CD4-positive, alpha-beta T cell treated with Interleukin-4 for 4 hours (primary cell): ENCODE data around the gene FCN1.

Experiments
- DNase-seq: peaks from one replicate; pipeline ENCODE4 v3.0.0-alpha.2; 2020

FCN1 gene

GRCh38 chr9:134936346-134937163 lies 18.8 kb upstream of the FCN1 start:
- DNase-seq, result peak; percentile 30

GRCh38 chr9:134935701-134936345 lies 18.1 kb upstream of the FCN1 start:
- DNase-seq, result no peak

GRCh38 chr9:134935056-134935640 lies 17.4 kb upstream of the FCN1 start:
- DNase-seq, result no peak

- DNase-seq, result no peak
Measured at GRCh38 chr9:134933076-134933659, 15.5 kb upstream of the FCN1 start.

DNA sequence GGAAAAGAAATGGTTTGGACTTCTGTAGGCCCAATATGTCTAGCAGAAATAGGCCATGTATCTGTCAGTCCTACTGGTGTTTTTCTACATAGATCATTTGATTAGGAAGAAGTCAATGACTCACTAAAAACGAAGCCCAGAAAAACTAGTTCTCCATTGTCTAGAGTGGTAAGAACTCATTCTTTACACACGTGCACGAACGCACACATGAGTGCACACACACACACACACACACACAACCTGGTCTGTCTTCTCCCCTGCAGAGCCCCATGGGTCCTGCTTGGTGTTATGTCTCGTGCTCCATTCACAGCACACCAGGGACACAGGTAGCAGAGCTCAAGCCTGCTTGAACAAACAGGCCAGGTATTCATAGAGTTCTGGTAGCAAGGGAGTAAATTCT lies 14.9 kb upstream of the FCN1 start:
- DNase-seq, result no peak

GRCh38 chr9:134932171-134932570 lies 14.5 kb upstream of the FCN1 start:
- DNase-seq, result no peak

DNA sequence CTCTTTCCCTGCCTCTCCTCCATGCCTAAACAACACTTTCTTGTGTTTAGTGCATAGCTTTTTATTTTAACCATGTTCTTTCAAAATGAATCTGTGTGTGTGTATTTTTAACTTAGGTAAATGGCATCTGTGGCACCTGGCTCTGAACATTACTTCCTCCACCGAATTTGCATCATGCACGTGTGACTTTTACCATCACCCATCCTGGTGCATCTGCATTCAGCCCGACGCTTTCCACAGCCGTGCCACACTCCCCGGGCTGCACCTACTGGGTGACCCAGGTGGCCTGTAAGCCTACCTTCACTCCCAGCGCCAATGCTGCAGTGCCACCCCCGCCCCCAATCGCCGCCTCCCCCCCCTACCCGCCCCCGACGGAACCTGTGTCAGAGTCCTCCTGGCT lies 12.7 kb upstream of the FCN1 start:
- no peak for DNase-seq

GRCh38 chr9:134929193-134930158 lies 11.8 kb upstream of the FCN1 start:
- peak; percentile 11 for DNase-seq

DNA sequence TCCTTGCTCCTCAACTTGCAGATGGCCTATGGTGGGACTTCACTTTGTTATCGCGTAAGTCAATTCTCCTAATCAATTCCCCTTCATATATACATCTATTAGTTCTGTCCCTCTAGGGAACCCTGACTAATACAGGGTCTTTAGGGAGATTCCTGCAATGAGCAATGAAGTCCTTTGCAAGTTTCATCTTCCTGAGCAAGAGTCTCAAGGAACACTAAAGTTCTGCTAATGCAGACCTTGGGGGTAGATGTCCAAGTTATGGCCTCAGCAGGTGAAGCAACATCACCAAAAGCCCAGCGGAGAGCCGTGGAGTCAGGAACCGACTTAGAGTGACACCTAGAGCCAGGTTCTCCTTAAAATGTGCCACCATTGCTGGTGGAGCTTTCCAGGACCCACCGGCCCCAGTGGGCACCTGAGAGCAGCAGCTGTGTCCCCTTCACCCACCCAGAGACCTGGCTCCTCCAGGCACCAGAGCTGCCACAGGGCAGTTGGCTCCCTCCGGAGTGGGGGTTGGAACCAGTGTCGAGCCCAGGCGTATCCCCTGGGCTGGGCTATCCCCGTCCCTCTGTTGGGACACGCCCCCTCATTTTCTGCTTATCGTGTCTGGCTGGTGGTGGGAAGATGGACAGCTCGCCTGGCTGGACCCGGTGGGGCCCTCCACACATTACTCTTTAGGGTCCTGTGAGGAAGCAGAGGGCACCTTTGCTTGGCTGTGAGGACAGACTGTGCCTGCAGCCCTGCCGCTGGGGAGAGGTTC lies 10.9 kb upstream of the FCN1 start:
- DNase-seq, result no peak

GRCh38 chr9:134925011-134925511 lies 7.3 kb upstream of the FCN1 start:
- DNase-seq, result no peak

DNA sequence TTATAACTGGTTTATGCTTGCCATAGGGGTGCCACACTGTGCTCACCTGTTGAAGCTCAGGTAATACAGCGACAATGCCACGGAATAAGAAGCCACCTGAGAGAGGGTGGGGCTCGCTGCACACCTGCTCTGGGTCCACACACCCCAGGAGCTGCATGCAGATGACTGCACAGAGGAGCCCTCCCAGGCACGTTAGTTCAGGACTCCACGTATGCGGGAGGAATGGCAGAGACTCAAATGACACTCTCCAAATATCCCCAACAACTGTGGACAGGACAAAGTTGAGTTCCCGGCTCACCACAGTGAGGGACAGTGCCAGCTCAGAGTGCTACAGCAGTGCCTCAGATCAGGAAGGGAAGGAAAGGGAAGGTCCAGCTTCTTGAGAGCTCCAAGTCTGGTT lies 5.8 kb upstream of the FCN1 start:
- DNase-seq, result no peak

GRCh38 chr9:134922932-134923240 lies 5.2 kb upstream of the FCN1 start:
- DNase-seq, result no peak

GRCh38 chr9:134922066-134922931 lies 4.6 kb upstream of the FCN1 start:
- DNase-seq, result peak; percentile 7

- no peak for DNase-seq
Measured at GRCh38 chr9:134919303-134919702, 1.6 kb upstream of the FCN1 start.

DNA sequence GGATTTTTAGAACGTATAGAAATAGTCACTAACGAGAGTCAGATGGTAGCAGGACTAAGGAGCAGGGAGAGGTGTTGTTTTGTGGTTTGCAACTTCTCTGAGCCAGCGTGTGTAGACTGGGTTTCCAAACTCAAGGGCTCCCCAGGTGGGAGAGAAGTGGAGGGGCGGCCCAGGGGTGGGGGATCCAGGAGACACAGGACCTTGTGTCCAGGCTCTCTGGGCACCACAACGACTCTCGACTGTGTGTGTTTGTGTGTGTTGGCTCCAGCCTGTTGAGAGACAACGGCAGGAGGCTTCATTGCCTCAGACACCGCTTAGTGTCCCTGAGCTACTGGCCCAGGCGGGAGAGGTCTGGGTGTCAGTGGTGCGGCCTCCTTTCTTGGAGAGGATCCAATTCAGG lies 934 bp upstream of the FCN1 start:
- DNase-seq, result no peak

GRCh38 chr9:134916161-134916665 lies 1.5 kb downstream of the FCN1 start:
- DNase-seq, result no peak

DNA sequence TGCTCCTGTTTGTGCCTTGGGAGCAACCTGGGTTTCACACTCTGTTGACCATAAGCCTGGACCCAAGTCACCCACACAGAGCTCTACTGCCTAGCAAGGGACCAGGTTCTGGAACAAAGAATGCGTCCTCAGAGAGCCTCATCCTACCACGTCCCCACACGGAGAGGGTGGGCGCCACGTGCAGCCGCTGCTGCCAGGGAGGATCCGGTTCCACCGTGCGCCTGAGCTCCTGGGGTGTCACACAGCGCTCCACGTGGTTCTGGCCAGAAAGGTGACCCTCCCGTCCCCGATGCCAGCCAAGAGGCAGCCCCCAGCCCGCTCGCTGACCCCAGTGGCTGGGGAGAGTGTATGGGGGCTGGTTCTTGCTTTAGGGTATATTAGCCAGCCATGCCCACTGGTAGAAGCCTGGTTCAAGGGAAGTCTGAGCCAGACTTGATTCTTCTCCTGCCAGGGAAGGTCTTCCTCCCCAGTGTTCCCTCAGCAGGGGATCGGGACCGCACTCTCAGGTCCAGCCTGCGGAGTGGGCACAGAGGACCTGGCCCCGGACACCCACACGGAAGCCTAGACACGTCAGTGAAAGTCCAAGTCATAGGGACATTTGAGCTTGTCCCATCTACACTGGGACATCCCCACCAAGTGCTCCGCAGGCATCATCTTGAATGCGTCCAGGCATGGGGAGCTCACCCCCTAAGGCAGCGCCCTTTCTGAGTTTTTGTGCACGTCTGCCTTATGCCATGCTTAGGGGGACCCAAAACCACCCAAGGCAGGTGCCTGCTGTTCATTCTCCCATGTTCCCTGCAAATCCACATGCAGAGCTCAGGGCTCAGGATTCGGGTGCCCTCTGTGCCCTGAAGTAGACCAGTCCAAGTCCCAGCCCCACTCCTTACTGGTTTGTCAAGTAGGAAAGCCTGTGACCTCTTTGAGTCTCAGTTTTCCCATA lies 2.4 kb downstream of the FCN1 start:
- DNase-seq, result no peak

GRCh38 chr9:134914501-134914834 lies 3.2 kb downstream of the FCN1 start:
- DNase-seq, result no peak

DNA sequence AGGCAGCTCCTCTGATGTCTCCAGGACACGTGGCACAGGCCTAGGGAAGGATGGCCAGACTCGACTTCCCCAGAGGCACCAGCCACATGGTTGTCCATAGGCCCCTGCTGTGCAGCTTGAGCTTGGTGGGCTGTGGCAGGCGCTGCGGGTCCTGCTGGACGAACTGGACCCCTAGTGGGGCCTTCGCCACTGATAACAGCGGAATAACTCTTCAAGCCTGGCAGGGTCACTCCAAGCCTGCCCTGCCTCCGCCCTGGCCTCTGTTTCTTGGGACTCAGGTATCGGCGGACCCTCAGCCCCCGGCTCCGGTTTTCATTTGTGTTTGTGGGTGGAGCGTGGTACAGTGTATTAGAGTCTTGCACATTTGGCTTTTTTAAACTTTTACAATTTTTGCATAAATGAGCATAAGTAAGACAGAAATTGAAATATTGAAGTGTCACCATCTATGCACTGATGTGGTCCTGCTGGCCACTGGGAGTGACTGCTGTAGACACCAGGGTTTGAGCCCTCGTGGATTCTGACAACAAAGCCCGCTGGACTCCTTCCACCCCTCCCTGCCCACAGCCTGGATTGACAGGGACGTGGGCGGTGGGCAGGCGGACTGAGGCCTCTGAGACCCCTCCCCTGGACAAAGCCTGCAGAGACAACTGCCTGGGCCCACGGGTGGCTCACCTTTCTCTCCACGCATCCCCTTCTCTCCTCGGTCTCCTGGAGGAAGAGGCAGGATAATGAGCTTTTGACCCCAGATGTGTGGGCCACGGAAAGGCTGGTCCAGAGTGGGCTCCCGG lies 3.8 kb downstream of the FCN1 start:
- DNase-seq, result no peak
